ENCODE data around the gene POU5F1.

Gene POU5F1

GRCh38 chr6:31180500-31180899, 10.0 kb upstream of the POU5F1 start:
- TF ChIP-seq REST (IDR thresholded peaks at IDR 0.05; ENCODE audit: insufficient read depth in 1 of 2, low read depth in 2 of 2, low read length in 2 of 2) (no peak), SIN3A (IDR thresholded peaks at IDR 0.05; ENCODE audit: borderline replicate concordance, insufficient read depth, low read length) (no peak), POLR2AphosphoS5 (IDR thresholded peaks at IDR 0.05; ENCODE audit: low read depth, low read length) (no peak), FOXP2 (optimal IDR thresholded peaks at IDR 0.05; ENCODE audit: borderline replicate concordance, extremely low read depth, extremely low read length, insufficient read depth) (no peak), TAF1 (IDR thresholded peaks at IDR 0.05; ENCODE audit: borderline replicate concordance, insufficient read depth, low read length) (no peak)

DNA sequence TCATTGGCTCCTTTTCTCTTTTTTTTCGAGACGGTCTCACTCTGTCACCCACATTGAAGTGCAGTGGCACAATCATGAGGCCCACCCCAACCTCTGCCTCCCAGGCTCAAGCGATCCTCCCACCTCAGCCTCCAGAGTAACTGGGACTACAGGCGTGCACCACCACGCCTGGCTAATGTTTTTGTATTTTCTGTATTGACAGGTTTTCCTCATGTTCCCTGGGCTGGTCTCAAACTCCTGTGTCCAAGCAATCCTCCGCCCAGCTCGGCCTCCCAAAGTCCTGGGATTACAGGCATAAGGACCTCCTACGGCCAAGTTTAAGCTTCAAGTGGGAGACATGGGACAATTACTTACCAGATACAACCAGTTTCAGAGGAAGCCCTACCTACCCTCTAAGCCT, 9.4 kb upstream of the POU5F1 start:
- TF ChIP-seq POLR2AphosphoS5 (IDR thresholded peaks at IDR 0.05; ENCODE audit: low read depth, low read length) (no peak), TAF1 (IDR thresholded peaks at IDR 0.05; ENCODE audit: borderline replicate concordance, insufficient read depth, low read length) (no peak), SIN3A (IDR thresholded peaks at IDR 0.05; ENCODE audit: borderline replicate concordance, insufficient read depth, low read length) (no peak), FOXP2 (optimal IDR thresholded peaks at IDR 0.05; ENCODE audit: borderline replicate concordance, extremely low read depth, extremely low read length, insufficient read depth) (no peak), REST (IDR thresholded peaks at IDR 0.05; ENCODE audit: insufficient read depth in 1 of 2, low read depth in 2 of 2, low read length in 2 of 2) (no peak)

- TF ChIP-seq TAF1 (IDR thresholded peaks at IDR 0.05; ENCODE audit: borderline replicate concordance, insufficient read depth, low read length) (no peak), POLR2AphosphoS5 (IDR thresholded peaks at IDR 0.05; ENCODE audit: low read depth, low read length) (no peak), REST (IDR thresholded peaks at IDR 0.05; ENCODE audit: insufficient read depth in 1 of 2, low read depth in 2 of 2, low read length in 2 of 2) (no peak)
Measured at GRCh38 chr6:31179042-31179386, 8.5 kb upstream of the POU5F1 start.

DNA sequence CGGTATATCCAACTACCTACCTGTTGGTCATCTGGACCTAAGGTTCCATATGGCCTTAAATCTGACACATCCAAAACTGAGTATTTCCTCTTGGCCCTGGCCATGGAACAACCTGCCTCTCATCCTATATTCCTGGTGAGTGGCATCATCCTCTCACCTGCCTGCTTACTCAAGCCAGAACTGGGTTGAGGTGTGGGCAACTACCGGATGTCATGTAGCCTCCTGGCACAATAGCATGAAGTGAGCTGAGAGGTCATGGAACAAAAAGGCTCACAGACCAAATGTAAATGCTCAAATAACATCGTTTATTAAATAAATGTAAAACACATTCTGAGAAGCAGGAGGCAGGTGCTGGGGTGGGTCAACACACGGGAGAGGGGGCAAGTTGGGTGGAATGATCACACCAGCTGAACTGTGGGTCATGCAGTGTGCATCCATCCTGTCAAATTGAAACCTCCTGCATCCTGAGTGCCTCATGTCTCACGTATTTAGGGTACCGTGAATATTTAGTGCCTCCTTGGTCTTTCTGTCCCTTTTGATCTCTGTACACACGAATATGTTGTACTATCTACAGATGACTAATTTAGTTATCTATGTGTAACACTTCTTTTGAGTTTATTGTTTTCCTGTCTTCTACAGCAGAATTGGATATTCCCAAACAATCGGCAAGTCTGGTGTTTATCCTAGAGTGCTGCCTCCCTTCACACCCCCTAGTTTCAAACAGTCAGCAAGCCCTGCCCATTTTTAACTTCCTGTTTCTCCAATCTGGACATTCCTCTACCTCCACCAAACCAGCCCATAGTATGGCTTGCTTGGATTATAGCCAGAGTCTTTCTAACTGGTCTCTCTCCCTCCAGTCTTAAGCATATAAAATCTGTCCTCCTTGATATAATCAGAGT, 7.9 kb upstream of the POU5F1 start:
- TF ChIP-seq TAF1 (IDR thresholded peaks at IDR 0.05; ENCODE audit: borderline replicate concordance, insufficient read depth, low read length) (no peak), FOXP2 (optimal IDR thresholded peaks at IDR 0.05; ENCODE audit: borderline replicate concordance, extremely low read depth, extremely low read length, insufficient read depth) (no peak), POLR2AphosphoS5 (IDR thresholded peaks at IDR 0.05; ENCODE audit: low read depth, low read length) (no peak), SIN3A (IDR thresholded peaks at IDR 0.05; ENCODE audit: borderline replicate concordance, insufficient read depth, low read length) (no peak), REST (IDR thresholded peaks at IDR 0.05; ENCODE audit: insufficient read depth in 1 of 2, low read depth in 2 of 2, low read length in 2 of 2) (no peak)
